ENCODE results near the gene FOXS1. TPM values are rescaled to one million over a fixed set of nuclear protein-coding genes. Genes with fewer than 3 reads are reported as not detected.
"Not testable (repeated sequence)": the region's sequence is repeated elsewhere in the genome, so short reads cannot be mapped to it uniquely, and the experiment has no call there.

Gene FOXS1
- total RNA-seq, 2 donors from 2014 or later = 2.8 to 5.0 TPM

DNA sequence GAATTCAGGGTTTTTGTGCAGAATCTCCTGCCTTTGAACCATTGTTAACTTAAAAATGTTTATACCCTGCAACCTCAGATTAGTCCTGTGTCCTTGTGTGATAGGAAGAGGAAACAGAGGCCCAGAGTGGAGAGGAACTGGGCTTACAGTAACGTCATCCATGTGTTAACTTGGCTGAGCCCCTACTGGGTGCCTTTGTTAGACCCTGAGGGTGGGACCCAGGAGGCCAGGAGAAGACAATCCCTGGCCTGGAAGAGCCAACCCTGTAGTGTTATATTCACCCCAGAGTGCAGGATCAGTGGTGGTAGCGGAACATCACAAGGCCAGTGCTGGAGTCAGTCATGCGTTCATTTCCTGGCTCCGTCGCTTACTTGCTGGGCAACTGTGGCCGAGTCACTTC lies 15.7 kb downstream of the FOXS1 start:
- intact Hi-C loops (cut with DNase I) = no loop called here
- no peak for DNase-seq (ENCODE audit: low spot score)

DNA sequence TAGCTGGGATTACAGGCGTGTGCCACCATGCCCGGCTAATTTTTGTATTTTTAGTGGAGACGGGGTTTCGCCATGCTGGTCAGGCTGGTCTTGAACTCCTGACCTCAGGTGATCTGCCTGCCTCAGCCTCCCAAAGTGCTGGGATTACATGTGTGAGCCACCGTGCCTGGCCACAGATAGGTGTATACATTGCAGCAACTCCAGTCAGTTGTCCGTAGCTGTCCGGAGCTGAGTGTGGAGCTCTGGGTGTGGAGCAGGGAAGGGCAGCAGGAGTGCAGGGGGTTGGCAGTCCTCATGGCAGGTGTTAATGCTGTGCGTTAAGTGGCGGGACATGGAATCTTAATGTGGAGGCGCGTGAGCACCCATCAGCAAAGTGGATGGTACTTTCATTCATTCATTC lies 17.4 kb downstream of the FOXS1 start:
- intact Hi-C loops (cut with DNase I); DNase-seq (ENCODE audit: low spot score): not testable (repeated sequence)

DNA sequence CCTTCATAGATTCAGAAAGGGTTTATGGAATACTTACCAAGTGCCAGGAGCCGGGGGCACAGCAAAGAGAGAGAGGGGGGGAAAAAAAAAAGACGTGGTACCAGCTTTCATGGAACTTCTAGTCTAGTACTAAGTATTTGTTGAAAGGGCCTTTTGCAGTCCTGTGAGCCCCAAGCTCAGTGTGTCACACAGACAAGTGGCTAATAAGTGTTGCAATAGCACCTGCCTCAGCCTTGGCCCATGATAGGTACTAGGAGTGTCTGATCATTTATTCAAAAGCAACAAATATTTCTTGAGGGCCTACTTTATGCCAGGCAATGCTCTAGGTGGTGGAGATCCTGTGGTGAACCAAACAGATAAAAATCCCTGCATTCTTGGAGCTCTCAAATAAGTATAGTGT lies 18.3 kb downstream of the FOXS1 start:
- intact Hi-C loops (cut with DNase I) = no loop called here

DNA sequence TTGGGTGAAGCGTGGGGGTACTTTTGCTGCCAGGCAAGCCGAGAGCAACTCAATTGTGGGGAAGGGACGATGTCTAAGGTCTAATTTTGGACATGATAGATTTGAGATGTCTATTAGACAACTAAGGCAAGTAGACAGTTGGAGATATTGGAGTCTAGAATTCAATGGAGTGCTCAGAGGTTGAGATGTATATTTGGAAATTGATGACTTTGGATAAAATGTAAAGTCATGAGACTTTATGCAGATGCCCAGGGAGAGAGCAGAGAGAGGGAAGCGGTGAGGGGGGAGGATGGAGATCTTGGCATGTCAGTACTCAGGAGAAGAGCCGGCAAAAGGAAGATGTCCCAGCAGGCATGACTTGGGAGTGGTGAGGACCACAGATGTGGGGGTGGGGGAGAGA lies 19.3 kb downstream of the FOXS1 start:
- intact Hi-C loops (cut with DNase I) = no loop called here
- no peak for DNase-seq (ENCODE audit: low spot score)

More for the DNA sequence above, 18.3 kb downstream of the FOXS1 start:
- no peak for DNase-seq (ENCODE audit: low spot score)

DNA sequence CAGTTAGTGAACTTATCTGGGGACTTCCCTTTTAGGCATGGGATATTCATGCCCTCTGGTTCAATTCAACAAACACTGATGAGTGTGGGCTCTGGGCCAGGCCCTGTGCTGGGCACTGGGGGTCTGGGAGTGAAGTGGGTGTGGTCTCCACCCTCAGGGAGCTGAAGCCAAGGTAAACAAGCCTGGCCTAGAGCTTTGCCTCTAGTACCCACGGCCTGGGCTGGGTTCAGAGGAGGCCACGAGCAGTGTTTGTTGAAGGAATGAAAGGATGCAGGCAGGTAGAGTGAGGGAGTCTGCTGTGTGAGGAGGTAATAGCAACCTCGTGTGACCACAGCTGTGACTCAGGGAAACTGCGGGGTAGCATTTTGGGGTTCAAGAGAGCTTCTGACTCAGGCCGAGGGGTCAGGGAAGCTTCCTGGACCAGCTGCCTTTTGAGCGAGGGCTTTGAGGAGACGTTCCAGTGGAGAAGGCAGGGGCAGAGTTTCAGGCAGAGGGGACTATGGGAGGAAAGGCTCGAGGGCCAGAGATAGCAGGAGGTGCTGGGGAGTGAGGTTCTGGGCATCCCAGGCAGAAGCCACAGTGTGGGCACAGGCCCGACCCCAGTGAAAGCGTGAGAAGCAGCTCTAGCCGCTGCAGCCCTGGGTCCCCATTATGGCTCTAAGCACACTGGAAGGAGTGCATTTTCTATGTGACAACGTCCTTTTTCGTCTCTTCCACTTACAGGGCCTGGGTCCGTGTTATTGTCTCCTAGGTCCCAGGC lies 20.7 kb downstream of the FOXS1 start:
- DNase-seq (ENCODE audit: low spot score) = peak; percentile 41
- intact Hi-C loops (cut with DNase I) = loop anchor here in 1 of 2 donors (5.0 kb wide), 2 partner anchors 138 to 208 kb away; no protein-coding TSS in a partner anchor

DNA sequence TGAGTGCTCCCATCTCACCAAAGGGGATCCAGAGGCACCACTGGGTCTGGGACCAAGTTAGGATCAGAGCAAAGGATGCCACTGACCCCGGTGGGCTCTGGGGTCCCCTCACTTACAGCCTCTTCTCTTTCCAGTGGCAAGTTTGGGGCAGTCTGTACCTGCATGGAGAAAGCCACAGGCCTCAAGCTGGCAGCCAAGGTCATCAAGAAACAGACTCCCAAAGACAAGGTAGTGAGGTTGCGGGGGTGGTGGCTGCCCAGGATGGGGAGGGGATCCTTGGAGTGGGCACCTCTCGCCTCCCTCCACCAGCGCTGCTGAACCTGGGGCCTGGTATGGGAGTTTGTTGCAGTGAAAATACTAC lies 21.3 kb downstream of the FOXS1 start:
- intact Hi-C loops (cut with DNase I) = loop anchor here in 1 of 2 donors (5.0 kb wide), 2 partner anchors 138 to 208 kb away; no protein-coding TSS in a partner anchor
- peak; percentile 38 for DNase-seq (ENCODE audit: low spot score)

DNA sequence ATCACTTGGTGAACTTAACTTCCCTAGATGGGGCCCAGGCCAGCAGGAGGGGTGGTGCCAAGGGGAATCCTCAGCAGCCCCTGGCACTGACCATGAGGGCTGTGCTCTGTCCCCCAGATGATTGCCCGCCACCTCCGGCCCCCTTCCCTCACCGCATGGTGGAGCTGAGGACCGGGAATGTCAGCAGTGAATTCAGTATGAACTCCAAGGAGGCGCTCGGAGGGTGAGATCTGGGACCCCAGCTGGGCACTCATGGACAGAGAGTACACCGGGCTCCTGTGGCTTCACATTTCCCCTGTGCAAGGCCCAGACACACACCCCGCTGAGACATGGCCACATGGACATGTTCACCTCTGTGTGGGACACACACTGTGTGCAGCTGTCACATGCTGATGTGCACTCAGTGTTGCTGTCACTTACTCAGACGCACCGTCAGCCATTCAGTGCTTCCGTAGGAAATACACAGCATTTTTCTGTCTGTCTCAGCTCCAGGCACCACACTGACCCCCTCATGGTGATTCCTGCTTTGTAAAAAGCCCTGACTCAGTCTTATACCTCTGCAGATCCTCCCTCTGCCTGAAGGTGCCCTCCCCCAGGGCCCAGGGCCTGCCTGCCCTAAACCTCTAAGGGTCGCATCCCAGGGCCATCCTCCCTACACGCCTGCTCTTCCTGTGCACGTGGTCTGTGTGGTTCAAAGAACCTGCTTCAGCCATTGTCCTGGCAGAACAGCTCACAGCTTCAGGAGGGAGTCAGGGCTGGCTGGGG lies 21.9 kb downstream of the FOXS1 start:
- peak; percentile 64 for DNase-seq (ENCODE audit: low spot score)
- intact Hi-C loops (cut with DNase I) = loop anchor here (2.0 to 5.0 kb wide), 3 partner anchors 139 to 209 kb away; no protein-coding TSS in a partner anchor

DNA sequence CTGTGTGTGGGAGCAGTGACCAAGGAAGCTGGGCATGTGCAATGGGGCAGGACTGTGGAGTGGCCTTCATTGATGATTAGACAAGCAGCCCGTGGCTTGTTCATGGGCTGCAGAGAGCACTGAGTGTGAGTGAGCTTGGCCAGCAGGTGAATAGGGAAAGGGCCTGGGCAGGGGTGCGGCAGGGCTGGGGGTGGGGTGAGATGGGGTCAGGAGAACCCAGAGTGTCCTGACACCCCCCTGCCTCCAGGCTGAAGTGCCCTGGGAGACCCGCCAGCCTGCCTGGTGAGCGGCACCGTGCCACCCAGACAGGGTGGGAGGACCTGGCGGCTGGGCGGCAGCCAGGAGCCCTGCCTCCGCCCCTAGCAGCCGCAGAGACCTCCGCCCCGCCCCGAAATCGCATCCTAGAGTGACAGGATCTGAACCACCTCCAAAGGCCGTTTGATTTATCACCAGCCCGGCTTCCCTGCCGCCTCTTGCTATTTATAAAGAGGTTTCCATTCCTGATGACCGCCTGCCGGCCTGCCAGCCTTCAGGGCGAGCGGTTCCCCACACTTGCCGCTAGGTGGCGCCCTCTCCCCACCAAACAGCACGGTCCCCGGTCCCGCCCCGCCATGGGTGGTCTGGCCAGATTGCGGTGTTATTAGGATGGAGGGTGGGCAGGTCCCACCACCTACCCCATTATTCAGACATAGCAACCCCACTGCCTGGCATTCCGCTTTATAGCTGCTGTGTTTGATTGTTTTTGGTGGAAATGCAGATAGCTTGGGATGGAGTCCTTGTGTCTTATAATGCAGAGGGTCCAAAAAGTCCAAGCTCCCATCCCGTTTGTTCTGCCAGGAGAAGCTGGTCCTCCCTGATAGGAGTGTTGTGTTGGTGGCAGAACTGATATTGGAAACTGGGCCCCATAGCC lies 22.7 kb downstream of the FOXS1 start:
- intact Hi-C loops (cut with DNase I) = loop anchor here (2.0 to 5.0 kb wide), 3 partner anchors 140 to 210 kb away; no protein-coding TSS in a partner anchor
- peak; percentile 95 for DNase-seq (ENCODE audit: low spot score)

DNA sequence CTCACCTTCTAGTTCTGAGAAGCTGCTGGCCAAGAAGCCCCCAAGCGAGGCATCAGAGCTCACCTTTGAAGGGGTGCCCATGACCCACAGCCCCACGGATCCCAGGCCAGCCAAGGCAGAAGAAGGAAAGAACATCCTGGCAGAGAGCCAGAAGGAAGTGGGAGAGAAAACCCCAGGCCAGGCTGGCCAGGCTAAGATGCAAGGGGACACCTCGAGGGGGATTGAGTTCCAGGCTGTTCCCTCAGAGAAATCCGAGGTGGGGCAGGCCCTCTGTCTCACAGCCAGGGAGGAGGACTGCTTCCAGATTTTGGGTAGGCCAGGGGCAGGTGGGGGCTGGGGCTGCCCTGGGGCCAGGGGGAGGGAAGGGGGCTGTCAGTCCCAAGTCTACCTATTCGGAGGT lies 24.0 kb downstream of the FOXS1 start:
- no peak for DNase-seq (ENCODE audit: low spot score)
- intact Hi-C loops (cut with DNase I) = loop anchor here in 1 of 2 donors (5.0 kb wide), 2 partner anchors 141 to 211 kb away; no protein-coding TSS in a partner anchor

DNA sequence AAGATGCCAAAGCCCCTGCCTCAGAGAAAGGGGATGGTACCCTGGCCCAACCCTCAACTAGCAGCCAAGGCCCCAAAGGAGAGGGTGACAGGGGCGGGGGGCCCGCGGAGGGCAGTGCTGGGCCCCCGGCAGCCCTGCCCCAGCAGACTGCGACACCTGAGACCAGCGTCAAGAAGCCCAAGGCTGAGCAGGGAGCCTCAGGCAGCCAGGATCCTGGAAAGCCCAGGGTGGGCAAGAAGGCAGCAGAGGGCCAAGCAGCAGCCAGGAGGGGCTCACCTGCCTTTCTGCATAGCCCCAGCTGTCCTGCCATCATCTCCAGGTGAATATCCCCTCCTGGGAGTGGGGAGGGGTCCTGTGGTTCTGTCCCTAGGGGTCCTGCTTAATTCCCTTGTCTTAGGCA lies 25.2 kb downstream of the FOXS1 start:
- DNase-seq (ENCODE audit: low spot score) = no peak
- intact Hi-C loops (cut with DNase I) = loop anchor here in 1 of 2 donors (5.0 kb wide), 2 partner anchors 142 to 212 kb away; no protein-coding TSS in a partner anchor

DNA sequence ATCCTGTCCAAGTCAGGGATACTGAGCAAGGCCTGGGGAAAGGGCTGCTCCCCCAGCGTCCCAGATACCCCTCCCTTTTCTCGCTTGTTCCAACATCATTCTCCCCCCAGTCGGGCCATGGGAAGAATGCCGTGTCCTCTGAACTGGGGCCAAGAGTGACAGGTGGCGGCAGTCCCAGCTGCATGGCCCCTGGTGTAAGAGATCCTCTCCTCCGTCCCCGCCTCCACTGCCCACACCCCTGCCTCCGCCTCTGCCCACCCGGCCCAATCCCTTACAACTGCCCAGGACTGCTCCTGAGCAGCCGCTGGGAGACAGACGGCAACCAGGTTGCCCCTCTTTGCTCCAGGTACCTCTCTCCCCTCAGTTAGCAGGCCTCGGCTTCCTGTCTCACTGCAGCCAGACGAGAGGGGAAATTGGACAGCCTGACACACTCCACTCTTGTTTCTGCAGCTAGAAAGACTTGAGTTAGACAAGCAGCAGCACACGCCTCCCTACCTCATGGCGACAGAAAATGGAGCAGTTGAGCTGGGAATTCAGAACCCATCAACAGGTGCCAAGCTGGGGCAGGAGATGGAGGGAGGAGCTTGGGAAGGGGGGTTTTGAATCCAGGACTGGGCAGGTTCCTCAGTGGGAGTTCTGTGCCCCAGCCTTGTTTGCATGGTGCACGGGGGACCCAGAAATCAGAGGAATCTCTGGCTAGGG lies 26.2 kb downstream of the FOXS1 start, which contains the start of gene MYLK2:
Gene MYLK2, plus strand, starts transcription at position 274 of the 702 bp plus-strand sequence. Its CDS starts 225 bp downstream, at position 499.
- no peak for DNase-seq (ENCODE audit: low spot score)
- intact Hi-C loops (cut with DNase I) = no loop called here

DNA sequence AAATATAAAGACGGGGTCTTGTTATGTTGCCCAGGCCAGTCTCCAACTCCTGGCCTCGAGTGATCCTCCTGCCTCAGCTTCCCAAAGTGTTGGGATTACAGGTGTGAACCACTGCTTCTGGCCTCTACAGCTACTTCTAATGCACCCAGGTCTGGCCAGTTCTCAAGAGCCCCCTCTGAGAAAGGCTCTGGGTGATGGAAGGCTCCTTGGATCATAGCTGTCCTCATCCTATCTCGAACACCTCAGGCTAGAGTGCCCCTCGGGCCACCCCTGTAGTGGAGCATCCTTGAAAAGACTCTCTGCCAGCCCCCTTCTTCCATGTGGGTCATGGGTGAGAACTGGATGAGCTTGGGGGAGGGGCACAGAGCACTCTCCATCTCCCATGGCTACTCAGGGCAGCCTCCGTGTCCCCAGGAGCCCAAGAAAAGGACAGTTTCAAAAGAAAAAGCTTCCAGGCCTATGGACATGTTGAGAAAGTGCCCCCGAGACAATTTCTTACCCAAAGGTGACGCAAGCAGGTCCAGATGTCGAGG lies 27.0 kb downstream of the FOXS1 start:
- intact Hi-C loops (cut with DNase I) = no loop called here
- no peak for DNase-seq (ENCODE audit: low spot score)

DNA sequence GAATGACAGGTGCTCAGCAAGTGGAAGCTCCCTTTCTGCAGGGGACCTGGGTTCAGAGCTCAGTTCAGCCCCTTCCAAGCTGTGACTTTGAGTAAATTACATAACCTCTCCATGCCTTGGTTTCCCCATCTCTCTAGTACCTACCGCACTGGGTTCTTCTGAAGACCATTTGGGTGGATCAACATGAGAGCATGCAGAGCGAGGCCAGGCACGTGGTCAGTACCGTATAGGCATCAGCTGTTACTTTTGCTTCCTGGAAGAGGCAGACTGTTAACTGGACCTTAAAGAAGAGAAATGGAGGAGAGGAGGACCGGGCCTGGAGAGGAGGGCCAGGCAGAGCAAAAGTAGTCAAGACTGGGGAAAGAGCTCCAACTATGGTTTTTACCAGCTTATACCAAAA lies 27.9 kb downstream of the FOXS1 start:
- intact Hi-C loops (cut with DNase I) = no loop called here
- DNase-seq (ENCODE audit: low spot score) = no peak

DNA sequence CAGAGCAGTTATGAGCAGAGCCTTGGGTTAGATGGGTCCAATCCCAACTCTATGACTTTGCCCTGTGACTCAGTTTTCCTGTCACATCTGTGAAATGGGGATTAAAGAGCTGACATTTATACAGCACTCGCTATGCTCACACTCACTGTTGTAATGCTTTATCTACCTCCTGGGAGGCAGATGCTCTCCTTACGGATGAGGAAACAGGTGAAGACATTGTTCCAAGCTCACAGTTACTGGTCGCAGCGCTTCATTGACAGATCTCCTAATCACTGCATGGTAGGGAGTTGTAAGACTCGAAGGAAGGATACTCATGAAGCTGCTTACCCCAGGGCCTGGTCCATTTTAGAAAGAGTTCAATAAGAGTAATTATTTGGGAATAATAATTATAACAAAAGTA lies 29.2 kb downstream of the FOXS1 start:
- no peak for DNase-seq (ENCODE audit: low spot score)
- intact Hi-C loops (cut with DNase I) = no loop called here

DNA sequence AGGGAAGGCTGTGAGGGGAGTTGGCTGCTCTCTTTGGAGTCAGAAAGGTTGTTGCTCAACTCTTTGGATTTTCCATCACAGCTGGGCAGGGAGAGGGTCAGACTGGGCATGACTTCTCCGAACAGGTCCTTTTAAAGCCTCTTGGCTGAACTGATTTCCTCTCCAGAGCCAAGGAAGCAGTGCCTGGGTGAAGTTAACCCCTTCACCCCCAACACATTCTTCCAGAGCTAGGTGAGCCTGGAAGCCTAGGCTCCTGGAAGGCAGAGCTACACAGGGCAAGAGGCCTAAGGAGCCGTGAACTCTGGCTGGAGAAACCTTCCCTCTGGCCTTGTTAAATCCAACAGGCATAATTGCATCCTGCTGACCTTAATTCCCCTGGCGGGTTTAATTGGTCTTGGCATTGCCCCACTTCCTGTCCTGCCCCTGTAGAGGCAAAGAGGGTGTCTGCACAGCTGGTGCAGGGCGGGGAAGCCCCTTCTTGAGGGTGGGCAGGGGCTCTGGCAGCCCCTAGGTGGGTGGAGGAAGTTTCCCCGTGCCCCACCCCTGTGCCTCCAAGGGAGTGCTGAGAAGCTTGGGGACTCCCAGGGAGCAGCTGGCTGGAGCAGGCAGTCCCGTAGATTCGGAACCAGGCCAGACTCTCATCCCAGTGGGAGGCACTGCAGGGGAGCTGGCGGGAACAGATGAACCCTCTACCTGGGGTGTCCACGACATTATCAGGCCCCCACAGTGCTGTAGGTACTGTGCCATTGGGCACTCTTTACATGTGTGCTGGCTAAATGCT lies 29.8 kb downstream of the FOXS1 start:
- no peak for DNase-seq (ENCODE audit: low spot score)
- intact Hi-C loops (cut with DNase I) = no loop called here

DNA sequence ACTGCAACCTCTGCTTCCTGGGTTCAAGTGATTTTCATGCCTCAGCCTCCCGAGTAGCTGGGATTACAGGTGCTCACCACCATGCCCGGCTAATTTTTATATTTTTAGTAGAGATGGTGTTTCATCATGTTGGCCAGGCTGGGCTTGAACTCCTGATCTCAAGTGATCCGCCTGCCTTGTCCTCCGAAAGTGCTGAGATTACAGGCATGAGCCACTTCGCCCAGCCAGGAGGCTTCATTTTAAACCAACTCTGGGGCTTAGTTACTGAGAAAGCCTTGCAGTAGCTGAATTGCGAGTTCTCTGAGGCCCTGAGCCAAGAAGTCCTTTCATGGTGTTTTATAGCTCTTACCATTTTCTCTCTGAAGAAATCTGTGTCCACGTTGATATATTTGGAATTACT lies 31.3 kb downstream of the FOXS1 start:
- intact Hi-C loops (cut with DNase I); DNase-seq (ENCODE audit: low spot score): not testable (repeated sequence)

DNA sequence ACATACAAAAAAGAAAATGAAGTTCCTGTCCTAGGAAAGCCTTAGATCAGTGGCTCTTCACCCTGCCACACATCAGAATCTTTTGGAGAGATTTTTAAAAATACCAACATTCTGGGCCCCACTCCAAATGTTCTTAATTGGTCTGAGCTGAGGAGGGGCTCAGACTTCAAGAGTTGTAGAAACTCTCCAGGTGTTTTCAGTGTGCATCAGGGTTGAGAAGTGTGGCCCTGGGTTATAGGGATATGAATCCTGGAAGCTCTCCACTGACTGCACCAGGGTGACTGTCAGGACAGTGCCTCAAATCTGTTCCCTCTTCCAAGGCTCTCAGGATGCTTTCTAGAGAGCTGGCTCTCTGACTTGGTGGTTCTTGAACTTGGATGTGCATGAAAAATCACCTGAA lies 31.8 kb downstream of the FOXS1 start:
- DNase-seq (ENCODE audit: low spot score) = no peak
- intact Hi-C loops (cut with DNase I) = no loop called here
